GM12878 (cell line): Measurements from ENCODE around the gene ISG20L2. TPM values are rescaled to one million over a fixed set of nuclear protein-coding genes. Genes with fewer than 3 reads are reported as not detected.

ENCODE experiments used
- ATF7 ChIP-seq: fragments of 450-650 bp; IDR thresholded peaks from 2 replicates; pipeline ENCODE4 v1.6.1; 2016; ENCODE audit warnings: low read depth, mild to moderate bottlenecking
- CBX5 ChIP-seq: sonication (generic); IDR thresholded peaks from 2 replicates; pipeline ENCODE4 v1.6.1; 2016; ENCODE audit warnings: low read depth, moderate library complexity, mild to moderate bottlenecking, inconsistent platforms
- CHD2 ChIP-seq: IDR thresholded peaks from 2 replicates; pipeline ENCODE4 v1.6.1; 2011; ENCODE audit warnings: low read depth, low read length, improper control_type of control experiment, borderline replicate concordance
- CREB1 ChIP-seq: IDR thresholded peaks from 2 replicates; pipeline ENCODE4 v1.6.1; 2012; ENCODE audit warnings: low read depth, mild to moderate bottlenecking, inconsistent platforms
- CTCF ChIP-seq, 3 experiments: IDR thresholded peaks in 2 of 3; conservative IDR thresholded peaks in 1 of 3; 2 replicates each; pipeline ENCODE4 v1.5.1; 2011; ENCODE audit warnings: low read depth in 3 of 3, low read length in 3 of 3, mild to moderate bottlenecking in 3 of 3, control low read depth in 2 of 3, moderate library complexity in 2 of 3, inconsistent platforms in 1 of 3, mixed read lengths in 1 of 3; ENCODE audit not compliant: control insufficient read depth in 2 of 3, insufficient read depth in 1 of 3; ENCODE audit errors: extremely low read depth in 1 of 3
- KAT2A ChIP-seq: conservative IDR thresholded peaks from 2 replicates; pipeline ENCODE4 v1.6.1; 2011; ENCODE audit warnings: low read depth, low read length; ENCODE audit not compliant: control insufficient read depth
- MEF2B ChIP-seq: fragments of 450-650 bp; IDR thresholded peaks from 2 replicates; pipeline ENCODE4 v1.6.1; 2018; ENCODE audit warnings: mild to moderate bottlenecking, moderate library complexity; ENCODE audit not compliant: partially characterized antibody, poor library complexity, severe bottlenecking
- NFYB ChIP-seq: IDR thresholded peaks from 2 replicates; pipeline ENCODE4 v1.6.1; 2011; ENCODE audit warnings: low read depth, mild to moderate bottlenecking, low read length, improper control_type of control experiment, moderate library complexity; ENCODE audit not compliant: insufficient read depth
- NKRF ChIP-seq: fragments of 450-650 bp; conservative IDR thresholded peaks from 2 replicates; pipeline ENCODE4 v1.6.1; 2017; ENCODE audit warnings: mild to moderate bottlenecking, moderate library complexity
- NR2C1 ChIP-seq: fragments of 450-650 bp; IDR thresholded peaks from 2 replicates; pipeline ENCODE4 v1.6.1; 2017; ENCODE audit warnings: antibody characterized with exemption, mild to moderate bottlenecking, moderate library complexity
- PAX5 ChIP-seq: IDR thresholded peaks from 2 replicates; pipeline ENCODE4 v1.6.1; 2011; ENCODE audit warnings: low read depth, low read length, borderline replicate concordance
- REST ChIP-seq: IDR thresholded peaks from 2 replicates; pipeline ENCODE4 v1.6.1; 2012; ENCODE audit warnings: mild to moderate bottlenecking, low read depth, low read length
- RFX5 ChIP-seq: IDR thresholded peaks from 2 replicates; pipeline ENCODE4 v1.6.1; 2011; ENCODE audit warnings: low read depth, low read length, improper control_type of control experiment
- SIX5 ChIP-seq: IDR thresholded peaks from 2 replicates; pipeline ENCODE4 v1.6.1; 2011; ENCODE audit warnings: mild to moderate bottlenecking, low read depth, low read length, moderate library complexity; ENCODE audit not compliant: severe bottlenecking
- SMARCA5 ChIP-seq: fragments of 450-650 bp; IDR thresholded peaks from 2 replicates; pipeline ENCODE4 v1.6.1; 2017; ENCODE audit warnings: mild to moderate bottlenecking
- SMC3 ChIP-seq: IDR thresholded peaks from 2 replicates; pipeline ENCODE4 v1.6.1; 2011; ENCODE audit warnings: low read length, improper control_type of control experiment, borderline replicate concordance
- USF2 ChIP-seq: IDR thresholded peaks from 2 replicates; pipeline ENCODE4 v1.6.1; 2011; ENCODE audit warnings: low read depth, low read length, improper control_type of control experiment, borderline replicate concordance
- polyA plus RNA-seq, 11 experiments: library from polyadenylated mRNA; depleted of rRNA in 4 of 11; unstranded in 6 of 11; stranded (reverse) in 5 of 11; fragments of >200 nt; fragmentation: Nextera tagmentation in 4 of 11; fragmentation: Illumina TruSeq in 1 of 11; extraction: Ambion mirVana in 4 of 11; extraction: Trizol in 1 of 11; gene quantifications; 1 replicate in 1 of 11; 2 replicates in 10 of 11; pipeline versions ENCODE4 v1.2.1 to v1.2.3, GENCODE V29; 2011 to 2016; ENCODE audit warnings: inconsistent platforms in 2 of 11, missing spikeins in 2 of 11, low read depth in 1 of 11
- total RNA-seq, 4 experiments: library from RNA; depleted of rRNA in 3 of 4; stranded (reverse); fragments of >200 nt in 3 of 4; fragmentation: Illumina TruSeq in 1 of 4; extraction: Trizol in 1 of 4; gene quantifications; 2 replicates each; pipeline versions ENCODE4 v1.2.1 to v1.2.3, GENCODE V29; 2013 to 2021
- TF ChIP-seq, protein P1 (sequence below): fragments of 450-650 bp; IDR thresholded peaks from 2 replicates; pipeline ENCODE4 v1.6.1; 2017; ENCODE audit warnings: borderline replicate concordance

Gene ISG20L2
- total and polyA plus RNA-seq, 10 of the 15 experiments (the other 5 are each of a cell fraction or from before 2014, with no cell fraction given) = 16.4 to 111 (median 48.0) TPM

- TF ChIP-seq USF2 (peak; percentile 14), CTCF (IDR thresholded peaks at IDR 0.05 in 2 of 3, conservative IDR thresholded peaks at IDR 0.05 in 1 of 3; ENCODE audit: control insufficient read depth in 2 of 3, extremely low read depth in 1 of 3, insufficient read depth in 1 of 3, low read depth in 3 of 3, low read length in 3 of 3) (0 out of 6 replicates have a peak, but pooled peaks of 1 of the 3 experiments have one; percentile 3), SMARCA5 (no peak), CHD2 (peak; percentile 74), REST (no peak), MEF2B (no peak), SIX5 (peak; percentile 37), NR2C1 (0 out of 2 replicates have a peak, but pooled peaks have one; percentile 23), SMC3 (no peak), NKRF (peak; percentile 61), CBX5 (no peak), PAX5 (no peak), ATF7 (no peak), RFX5 (no peak), KAT2A (no peak), CREB1 (no peak), NFYB (no peak)
- TF ChIP-seq, protein P1, sequence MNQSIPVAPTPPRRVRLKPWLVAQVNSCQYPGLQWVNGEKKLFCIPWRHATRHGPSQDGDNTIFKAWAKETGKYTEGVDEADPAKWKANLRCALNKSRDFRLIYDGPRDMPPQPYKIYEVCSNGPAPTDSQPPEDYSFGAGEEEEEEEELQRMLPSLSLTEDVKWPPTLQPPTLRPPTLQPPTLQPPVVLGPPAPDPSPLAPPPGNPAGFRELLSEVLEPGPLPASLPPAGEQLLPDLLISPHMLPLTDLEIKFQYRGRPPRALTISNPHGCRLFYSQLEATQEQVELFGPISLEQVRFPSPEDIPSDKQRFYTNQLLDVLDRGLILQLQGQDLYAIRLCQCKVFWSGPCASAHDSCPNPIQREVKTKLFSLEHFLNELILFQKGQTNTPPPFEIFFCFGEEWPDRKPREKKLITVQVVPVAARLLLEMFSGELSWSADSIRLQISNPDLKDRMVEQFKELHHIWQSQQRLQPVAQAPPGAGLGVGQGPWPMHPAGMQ = no peak
These were observed 23.4 kb upstream of the ISG20L2 start (continued) for GRCh38 chr1:156751757-156752481.
